NCI-H748 (cell line): ENCODE measurements around the gene TASP1.
"Not testable (repeated sequence)": the region's sequence is repeated elsewhere in the genome, so short reads cannot be mapped to it uniquely, and the experiment has no call there.

Experiments
- DNase-seq: peaks from one replicate; lab custom pipeline; 2025; ENCODE audit not compliant: unreplicated experiment; lab: John Stamatoyannopoulos, UW

TASP1 gene, protein sequence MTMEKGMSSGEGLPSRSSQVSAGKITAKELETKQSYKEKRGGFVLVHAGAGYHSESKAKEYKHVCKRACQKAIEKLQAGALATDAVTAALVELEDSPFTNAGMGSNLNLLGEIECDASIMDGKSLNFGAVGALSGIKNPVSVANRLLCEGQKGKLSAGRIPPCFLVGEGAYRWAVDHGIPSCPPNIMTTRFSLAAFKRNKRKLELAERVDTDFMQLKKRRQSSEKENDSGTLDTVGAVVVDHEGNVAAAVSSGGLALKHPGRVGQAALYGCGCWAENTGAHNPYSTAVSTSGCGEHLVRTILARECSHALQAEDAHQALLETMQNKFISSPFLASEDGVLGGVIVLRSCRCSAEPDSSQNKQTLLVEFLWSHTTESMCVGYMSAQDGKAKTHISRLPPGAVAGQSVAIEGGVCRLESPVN

DNA sequence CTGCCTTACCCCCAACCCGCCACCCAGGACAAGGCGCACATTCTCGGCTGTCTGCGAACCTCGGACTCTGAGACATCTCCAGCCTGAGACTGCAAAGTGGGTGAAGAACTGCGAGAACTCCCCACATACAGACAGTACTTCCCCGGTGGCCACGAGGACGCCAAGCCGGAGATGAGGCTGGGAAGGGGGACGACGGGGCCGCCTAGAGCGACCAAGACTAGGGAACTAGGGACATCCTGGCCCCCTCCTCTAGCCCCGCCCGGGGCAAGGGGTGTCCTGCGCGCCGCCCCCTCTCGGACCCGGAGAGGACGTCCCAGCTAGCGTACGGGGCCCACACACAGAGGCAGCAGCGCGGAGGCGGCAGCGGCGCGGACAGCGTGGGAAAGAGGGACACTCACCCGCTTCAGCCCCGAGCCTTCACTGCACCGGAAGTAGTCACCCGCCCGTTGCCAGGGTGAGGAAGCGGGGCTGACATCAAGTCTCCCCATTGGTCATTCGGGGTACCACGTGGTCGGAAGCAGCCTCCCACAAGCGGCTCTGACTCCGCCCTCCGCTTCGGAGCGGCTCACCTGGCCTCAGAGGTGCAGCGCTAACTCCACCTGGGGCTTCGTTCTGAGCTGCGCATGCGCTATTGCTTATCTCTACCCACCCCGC is at the start of gene TASP1:
TASP1 (minus strand) TSS at position 437 of the 654 bp plus-strand sequence. CDS start 8,854 bp downstream, outside the sequence.
- DNase-seq: peak; percentile 100

DNA sequence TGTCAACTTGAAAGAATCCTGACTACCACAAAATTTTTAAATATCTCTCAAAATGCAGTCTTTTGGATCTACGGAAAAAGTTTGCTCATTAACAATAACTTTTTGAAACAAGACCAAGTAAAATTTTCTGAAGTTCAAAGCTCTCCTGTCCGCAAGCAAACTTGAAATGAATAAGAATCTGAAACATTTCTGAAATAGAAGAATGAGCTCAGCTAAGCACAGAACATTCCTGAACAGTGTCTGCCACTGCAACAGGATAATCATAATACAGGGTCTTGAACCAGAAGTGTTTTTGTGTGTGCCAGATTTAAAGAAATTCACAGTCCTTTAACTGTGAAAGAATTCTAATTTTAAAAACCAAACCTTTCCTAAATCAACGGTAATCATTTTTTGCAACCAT is 49.1 kb upstream of the TASP1 start:
- no peak for DNase-seq

DNA sequence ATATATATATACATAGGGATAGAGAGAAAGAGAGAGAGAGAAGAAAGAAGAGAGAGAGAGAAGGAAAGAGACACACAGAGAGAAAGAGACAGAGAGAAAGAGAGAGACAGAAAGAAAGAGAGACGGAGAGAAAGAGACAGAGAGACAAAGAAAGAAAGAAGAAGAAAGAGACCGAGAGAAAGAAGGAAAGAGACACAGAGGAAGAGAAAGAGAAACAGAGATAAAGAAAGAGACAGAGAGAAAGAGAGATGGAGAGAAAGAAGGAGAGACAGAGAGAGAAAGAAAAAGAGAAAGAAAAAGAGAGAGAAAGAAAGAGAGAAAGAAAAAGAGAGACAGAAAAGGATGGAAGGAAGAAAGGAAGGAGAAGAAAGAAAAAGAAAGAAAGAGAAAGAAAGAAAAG is 46.9 kb upstream of the TASP1 start:
- DNase-seq: no peak

GRCh38 chr20:13684566-13685222 is 46.0 kb upstream of the TASP1 start:
- no peak for DNase-seq

DNA sequence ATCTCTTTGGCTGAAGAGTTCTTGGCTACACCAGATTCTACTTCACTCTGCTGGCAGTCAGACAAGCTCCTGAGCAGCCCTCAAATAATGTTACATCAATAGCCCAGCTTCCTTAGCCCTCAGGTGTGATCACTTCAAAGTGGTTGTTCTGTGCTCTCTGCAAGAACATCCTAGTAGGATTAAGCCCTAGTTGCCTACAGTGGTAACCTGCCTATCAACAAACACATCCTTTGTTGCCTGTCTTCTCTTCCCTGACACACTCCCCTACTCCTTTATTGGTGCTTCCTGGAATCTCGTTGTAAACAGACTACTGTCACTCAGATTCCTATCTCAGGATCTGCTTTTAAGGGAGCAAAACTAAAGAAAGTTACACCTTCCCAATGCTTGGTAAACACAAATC is 45.1 kb upstream of the TASP1 start:
- DNase-seq: no peak

DNA sequence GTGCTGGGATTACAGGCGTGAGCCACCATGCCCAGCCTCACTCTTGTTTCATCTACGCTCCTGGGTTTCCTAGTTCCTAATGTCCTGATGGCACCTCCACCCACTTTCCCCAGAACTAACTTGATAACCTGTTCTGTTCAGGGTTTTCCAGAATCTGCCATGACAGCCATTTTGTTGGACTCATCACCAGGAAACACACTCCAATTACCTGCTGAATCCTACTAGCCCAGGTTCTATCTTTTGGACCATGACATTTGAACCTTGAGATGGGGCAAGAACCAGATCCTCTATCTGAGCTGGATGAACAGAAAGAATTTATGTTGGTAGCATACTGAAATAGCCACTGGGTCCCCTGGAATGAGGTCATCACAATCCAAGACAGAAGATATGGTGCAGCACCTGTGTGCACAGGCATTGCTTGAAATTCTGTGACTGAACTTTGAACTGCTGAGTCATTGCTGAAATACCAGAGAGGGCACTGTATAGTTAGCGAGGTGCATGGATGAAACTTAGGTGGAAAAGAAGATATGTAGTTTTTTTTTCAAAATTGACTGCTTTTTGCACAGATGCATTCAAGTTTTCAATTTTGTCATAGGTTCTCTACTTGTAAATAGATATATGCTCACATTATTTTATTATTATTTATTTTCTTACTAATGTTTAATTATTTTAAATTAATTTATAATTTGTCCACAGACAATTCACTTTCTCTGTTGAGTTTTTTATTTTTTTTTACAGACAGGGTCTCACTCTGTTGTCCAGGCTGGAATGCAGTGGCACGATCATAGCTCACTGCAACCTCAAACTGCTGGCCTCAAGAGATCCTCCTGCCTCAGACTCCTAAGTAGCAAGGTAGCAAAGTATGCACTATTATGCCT is 42.8 kb upstream of the TASP1 start:
- DNase-seq: no peak

- no peak for DNase-seq
Observed at GRCh38 chr20:13678944-13679343, 40.2 kb upstream of the TASP1 start.

DNA sequence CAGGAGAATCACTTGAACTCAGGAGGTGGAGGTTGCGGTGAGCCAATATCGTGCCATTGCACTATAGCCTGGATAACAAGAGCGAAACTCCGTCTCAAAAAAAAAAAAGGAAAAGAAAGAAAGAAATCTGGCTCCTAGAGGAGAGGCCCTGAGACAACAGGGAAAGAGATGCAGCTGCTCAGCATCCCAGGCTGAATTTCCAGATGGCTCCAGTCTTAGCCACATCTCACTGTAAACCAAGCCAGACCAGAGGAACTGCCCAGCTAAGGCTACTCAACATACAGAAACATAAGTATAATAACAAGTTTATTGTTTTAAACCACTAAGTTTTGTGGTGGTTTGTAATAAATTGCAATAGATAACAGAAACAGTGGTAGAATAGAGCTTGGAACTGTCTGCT is 38.5 kb upstream of the TASP1 start:
- no peak for DNase-seq

DNA sequence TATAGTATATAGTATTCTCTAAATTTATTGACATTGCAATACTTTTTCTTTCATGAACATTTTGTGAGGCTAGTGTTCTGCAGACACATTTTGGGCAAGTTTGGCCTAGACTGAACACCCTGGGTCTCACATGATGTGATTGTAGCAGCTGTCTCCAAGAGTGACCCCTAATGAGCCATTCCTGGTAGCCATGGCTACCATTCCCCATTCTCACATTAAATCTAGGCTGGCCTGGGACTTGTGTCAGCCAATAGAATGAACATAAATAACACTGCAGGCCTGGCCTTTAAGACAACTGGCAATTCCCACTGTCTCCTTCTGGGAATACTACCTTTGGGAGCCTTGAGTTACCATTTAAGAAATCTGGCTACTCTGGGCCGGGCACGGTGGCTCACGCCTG is 38.0 kb upstream of the TASP1 start:
- DNase-seq: no peak

GRCh38 chr20:13672690-13673089 is 34.0 kb upstream of the TASP1 start:
- no peak for DNase-seq

- DNase-seq: no peak
Observed at GRCh38 chr20:13671916-13672378, 33.2 kb upstream of the TASP1 start.

GRCh38 chr20:13671512-13671911 is 32.8 kb upstream of the TASP1 start:
- DNase-seq: no peak

DNA sequence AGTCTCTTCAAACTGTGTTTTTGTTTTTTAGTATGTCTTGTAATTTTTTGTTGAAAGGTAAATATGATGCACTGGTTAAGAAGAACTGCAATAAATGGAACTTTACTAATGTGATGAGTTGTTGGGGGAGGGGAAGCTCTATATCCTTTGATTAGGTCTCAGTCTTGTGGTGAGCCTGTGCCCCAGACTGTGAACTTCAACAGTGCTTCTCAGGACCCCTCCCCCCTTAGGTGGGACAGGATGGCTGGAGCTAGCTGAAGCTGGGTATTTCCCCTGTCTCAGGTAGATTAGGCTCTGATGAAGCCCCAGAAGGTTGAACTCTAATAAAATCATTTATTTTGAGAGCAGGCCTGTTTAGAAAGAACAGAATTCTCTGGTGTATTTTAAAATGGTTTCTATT is 31.4 kb upstream of the TASP1 start:
- no peak for DNase-seq

DNA sequence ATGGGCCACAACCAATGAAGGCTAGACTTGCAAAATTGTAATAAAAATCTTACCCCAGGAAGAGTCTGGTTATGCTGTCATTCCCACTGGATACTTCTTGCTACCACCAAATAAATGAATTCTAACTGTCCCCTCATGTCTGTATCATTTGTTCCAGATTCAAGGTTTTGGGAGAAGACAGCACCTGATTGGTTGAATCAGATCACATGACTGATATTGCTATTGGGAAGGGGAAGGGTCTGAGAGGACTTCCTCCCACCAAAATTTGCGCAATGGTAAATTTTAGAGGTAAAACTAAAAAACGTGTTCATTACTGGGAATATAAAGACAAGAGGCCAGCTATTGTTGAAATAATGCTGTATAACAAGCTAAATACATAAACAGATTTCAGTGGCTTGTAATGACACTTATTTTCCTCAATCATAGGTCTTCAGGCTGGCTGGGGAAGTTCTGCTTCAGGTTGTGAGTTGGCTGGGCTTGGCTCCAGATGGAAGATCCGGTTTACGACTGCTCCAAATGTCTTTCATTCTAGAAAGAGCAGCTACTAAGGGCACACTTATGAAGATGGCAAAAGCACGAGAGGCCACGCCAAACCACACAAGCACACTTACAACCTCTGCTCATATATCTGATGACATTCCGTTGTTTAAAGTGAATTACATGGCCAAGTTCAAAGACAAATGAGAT is 27.1 kb upstream of the TASP1 start:
- DNase-seq: no peak

GRCh38 chr20:13661070-13661685 is 22.4 kb upstream of the TASP1 start:
- no peak for DNase-seq

GRCh38 chr20:13659288-13659687 is 20.6 kb upstream of the TASP1 start:
- DNase-seq: no peak

DNA sequence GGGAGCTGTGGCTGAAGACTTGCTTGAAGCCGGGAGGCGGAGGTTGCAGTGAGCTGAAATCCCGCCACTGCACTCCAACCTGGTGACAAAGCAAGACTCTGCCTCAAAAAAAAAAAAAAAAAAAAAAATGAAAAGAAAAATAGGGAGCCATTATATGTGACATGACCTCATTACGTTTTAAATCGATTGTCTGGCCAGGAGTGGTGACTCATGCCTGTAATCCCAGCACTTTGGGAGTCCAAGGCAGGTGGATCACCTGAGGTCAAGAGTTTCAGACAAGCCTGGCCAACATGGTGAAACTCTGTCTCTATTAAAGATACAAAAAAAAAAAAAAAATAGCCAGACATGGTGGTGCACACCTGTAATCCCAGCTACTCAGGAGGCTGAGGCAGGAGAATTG is 19.3 kb upstream of the TASP1 start:
- DNase-seq: not testable (repeated sequence)

- no peak for DNase-seq
Observed at GRCh38 chr20:13656721-13657368, 18.1 kb upstream of the TASP1 start.

- no peak for DNase-seq
Observed at GRCh38 chr20:13654463-13655023, 15.8 kb upstream of the TASP1 start.
